Activated gamma-delta T cell (primary cell): ENCODE measurements around the gene WSCD1.

ENCODE experiments used
- DNase-seq: peaks from one replicate; lab custom pipeline; 2025; lab: John Stamatoyannopoulos, UW

Gene WSCD1

GRCh38 chr17:6086603-6087400, 16.6 kb downstream of the WSCD1 start:
- no peak for DNase-seq

DNA sequence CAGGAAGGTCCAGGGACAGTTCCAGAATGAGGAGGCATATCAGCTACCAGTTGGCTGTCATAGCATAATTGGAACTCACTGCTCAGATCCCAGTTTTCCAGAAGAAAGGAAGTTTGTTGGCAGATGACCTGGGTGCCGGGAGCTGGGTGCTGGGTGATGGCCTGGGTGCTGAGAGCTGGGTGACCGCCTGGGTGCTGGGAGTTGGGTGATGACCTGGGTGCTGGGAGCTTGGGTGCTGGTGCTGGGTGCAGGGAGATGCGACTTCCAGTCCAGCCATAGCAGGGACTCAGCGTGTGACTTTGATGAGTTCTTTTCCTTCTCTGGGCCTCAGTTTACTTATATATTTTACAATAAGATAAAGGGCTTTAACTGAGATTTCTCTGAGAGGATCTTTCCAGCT, 18.0 kb downstream of the WSCD1 start:
- DNase-seq: no peak

GRCh38 chr17:6090253-6090652, 20.1 kb downstream of the WSCD1 start:
- DNase-seq: no peak

- DNase-seq: no peak
Measured at GRCh38 chr17:6092182-6092902, 22.2 kb downstream of the WSCD1 start.

GRCh38 chr17:6092903-6093468, 22.8 kb downstream of the WSCD1 start:
- no peak for DNase-seq

DNA sequence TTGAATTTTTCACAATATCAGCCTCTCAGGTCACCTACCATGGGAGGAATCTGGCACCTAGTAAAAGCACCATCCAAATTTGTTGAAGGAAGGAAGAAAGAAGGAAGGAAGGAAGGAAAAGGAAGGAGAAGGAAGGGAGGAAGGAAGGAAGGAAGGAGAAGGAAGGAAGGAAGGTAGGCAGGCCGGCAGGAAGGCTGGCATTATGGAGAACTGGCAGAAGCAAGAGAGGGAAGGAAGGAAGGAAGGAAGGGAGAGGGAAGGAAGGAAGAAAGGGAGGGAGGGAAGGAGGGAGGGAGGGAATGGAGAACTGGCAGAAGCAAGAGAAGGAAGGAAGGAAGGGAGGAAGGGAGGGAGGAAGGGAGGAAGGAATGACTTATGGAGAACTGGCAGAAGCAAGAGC, 24.3 kb downstream of the WSCD1 start:
- no peak for DNase-seq

DNA sequence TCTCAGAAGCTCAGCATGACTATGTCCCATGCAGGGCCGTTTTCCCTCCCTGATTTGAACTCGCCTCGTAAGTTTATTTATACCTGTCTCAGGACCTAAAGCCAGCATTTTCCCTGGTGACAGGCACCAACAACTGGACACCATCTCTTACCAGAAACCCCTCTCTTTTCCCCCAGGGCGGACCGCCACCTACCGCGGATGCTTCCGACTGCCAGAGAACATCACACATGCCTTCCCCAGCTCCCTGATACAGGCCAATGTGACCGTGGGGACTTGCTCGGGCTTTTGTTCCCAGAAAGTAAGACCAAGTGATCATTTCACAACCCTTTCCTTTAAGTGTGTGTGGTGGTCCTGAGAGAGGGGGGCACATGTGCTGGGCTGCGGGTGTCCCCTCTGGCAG, 24.7 kb downstream of the WSCD1 start:
- DNase-seq: no peak

DNA sequence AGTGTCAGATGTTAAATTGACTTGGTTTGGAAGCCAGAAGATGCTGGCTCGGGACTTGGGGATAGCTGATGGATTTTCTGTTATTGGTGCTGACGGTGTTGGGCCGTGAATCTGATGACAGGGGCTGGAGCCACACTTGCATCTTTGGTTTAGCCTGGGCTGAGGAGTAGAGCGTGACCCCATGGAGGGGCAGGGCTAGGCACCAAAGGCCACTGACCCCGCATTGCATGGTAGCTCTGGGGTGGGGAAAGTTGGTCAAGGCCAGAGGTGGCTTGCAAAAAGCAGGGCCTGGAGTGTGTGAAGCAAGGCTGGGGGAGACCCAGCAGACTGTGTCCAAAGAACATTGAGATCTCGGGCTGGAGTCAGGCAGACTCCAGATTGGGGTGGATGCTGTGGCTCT, 25.3 kb downstream of the WSCD1 start:
- no peak for DNase-seq

GRCh38 chr17:6096201-6097004, 26.2 kb downstream of the WSCD1 start:
- DNase-seq: no peak

DNA sequence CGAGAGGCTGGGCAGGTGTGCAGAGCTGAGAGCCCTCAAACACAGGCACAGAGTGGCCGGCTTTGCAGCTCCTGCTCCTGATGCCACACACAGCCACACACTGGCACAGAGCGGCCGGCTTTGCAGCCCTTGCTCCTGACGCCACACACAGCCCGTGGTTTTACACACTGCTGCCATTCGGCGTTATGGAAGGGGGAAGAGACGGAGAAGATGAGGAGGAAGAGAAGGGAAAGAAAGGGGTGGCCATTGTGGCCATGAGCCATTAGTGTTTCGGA, 26.8 kb downstream of the WSCD1 start:
- DNase-seq: no peak

DNA sequence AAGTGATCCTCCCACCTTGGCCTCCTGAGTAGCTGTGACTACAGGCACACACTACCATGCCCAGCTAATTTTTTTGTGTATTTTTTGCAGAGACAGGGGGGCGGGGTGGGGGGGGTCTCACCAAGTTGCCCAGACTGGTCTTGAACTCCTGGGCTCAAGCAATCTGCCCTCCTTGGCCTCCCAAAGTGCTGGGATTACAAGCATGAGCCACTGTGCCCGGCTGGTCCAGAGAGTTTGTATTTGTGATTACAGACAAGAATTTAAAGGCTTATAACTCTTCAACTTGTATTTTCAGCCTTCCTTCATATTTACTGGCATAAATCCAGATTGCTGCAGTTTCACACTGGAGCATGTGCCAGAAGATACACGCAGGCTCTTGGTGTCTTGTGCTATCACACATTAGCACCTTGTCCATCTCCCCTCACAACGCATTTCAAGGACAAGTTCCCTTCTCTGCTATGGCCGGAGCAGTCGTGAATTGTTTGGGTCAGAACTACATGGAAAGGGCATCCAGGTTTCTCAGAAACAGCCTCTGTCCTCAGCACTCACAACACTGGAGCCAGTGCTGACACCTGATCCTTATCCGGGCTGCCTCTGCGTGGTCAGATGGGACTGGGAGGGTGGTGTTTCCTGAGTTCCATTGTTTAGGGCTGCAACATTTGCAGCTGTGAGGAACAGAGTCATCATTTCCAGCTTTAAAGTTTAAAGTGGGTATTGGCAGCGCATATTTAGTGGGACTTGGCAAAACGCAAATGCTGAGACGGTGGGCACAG, 28.1 kb downstream of the WSCD1 start:
- no peak for DNase-seq

DNA sequence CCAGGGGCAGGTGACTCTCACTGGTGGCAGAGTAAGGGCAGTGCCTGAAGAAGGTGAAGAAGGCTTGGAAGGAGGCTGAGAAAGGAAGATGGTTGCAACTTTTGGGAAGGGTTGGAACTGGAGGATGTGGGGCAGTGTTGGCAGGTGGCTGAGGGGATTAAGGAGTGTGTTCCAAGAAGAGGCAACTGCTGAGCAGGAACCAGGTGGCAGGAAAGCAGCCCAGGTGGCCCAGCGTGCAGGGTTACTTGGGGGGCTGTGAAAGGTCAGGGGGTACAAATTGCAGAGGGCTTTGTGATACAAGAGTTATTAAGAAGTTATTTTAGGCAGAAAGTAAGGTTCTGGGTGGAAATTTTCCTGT, 28.6 kb downstream of the WSCD1 start:
- DNase-seq: no peak

DNA sequence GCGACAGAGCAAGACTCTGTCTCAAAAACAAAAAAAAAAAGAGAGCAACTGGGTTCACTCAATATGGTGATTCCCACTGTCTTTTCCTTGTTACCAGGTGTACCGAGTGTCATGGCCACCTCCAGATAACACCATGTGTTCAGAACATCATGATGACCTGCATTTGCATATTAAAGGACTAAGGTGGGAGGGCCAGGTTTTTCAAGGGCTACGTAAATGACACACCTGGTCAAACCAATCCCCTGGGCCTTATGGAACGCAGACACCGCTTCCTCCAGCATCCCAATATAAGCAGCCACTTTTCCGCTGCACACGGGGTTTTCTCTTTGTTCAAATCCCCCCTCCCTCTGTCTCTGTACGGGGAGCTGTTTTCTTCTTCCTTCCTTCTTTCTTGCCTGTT, 29.3 kb downstream of the WSCD1 start:
- no peak for DNase-seq

DNA sequence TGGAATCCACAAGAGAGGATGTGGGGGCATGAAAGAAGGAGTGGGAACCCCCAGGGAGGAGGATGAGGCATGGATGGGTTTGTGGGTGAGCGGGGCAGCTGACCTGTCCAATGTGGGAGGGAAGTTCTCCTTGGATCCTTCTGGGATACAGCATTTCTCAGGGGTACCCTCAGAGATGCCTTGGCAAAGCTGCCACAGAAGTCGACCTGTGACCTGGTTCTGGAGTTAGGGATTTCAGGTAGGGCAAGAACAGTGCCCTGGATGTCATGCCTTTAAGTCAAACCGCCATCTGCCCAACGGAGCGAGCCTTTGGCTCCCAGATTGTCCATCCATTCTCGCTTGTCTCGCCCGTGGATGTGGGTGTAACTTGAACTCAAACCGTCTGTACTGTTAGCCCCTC, 30.0 kb downstream of the WSCD1 start:
- DNase-seq: no peak

GRCh38 chr17:6100891-6101500, 30.8 kb downstream of the WSCD1 start:
- no peak for DNase-seq

GRCh38 chr17:6101706-6102105, 31.5 kb downstream of the WSCD1 start:
- DNase-seq: no peak

DNA sequence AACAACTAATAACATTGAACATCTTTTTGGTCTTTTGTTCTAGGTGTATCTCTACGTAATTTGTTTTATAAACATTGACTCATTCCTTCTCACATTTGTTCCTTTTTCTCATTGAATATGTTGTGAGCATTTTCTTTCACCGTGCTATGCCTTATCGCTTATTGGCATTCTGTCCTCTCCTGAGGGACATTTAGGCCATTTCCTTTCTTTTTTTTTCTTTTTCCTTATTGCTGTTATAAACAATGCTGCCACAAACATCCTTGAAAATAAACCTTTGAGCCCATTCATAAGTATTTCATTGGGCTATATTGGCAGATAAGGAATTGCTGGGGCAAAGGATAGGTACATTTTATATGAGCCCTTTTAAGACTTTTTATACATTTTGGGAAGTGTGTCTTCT, 32.4 kb downstream of the WSCD1 start:
- no peak for DNase-seq

GRCh38 chr17:6104956-6105648, 34.9 kb downstream of the WSCD1 start:
- DNase-seq: no peak

DNA sequence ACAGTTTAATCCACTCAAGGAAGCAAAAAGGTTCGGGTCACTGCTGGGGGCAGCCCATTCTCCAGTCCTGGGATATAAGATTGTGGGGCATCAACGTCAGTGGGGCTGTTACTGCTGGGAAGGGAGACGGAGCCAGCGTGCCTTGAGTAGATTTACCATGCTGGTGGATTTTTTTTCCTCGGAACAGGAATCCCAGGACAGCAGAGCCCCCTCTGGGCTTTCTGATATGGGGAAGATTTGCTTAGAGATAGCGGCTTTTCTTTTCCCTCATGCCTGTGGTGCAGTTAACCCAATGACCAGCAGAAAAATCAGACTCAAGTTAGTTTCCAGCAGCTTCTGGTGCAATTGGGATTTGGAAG, 35.4 kb downstream of the WSCD1 start:
- DNase-seq: no peak

GRCh38 chr17:6106212-6106611, 36.0 kb downstream of the WSCD1 start:
- DNase-seq: no peak

DNA sequence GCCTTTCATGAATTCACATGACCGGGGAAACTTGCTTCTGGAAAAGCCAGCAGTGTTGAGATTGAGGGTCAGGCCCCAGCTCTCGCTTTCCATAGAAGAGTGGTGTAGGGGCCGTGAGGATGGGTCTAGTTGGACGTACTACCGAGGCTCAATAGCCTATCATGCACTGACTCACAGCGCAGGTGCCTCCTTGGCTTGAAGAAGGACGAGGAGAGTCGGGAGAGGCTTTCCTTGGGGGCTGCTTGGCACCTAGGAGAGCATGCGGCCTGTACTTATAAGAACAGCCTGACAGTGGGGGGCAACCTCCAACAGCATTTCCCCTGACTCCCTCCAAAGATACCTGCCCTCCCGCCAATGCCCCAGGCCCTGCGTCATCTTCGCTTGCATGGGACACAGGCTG, 37.6 kb downstream of the WSCD1 start:
- DNase-seq: no peak
